DOHH2 (cell line): Measurements from ENCODE around the gene PARP15.

Source experiments
- EZH2phosphoT487 ChIP-seq: fragments of 200-600 bp; sonication (generic); IDR thresholded peaks from 2 replicates; pipeline ENCODE4 v1.6.1; 2017; ENCODE audit warnings: borderline replicate concordance, mild to moderate bottlenecking, antibody characterized with exemption, low read length, moderate library complexity, mixed read lengths
- TF ChIP-seq, protein P1 (sequence below): fragments of 200-600 bp; sonication (generic); IDR thresholded peaks from one replicate; pipeline ENCODE4 v1.5.1; 2014; ENCODE audit warnings: antibody characterized with exemption, mild to moderate bottlenecking, low read depth, low read length; ENCODE audit not compliant: poor library complexity, severe bottlenecking

DNA sequence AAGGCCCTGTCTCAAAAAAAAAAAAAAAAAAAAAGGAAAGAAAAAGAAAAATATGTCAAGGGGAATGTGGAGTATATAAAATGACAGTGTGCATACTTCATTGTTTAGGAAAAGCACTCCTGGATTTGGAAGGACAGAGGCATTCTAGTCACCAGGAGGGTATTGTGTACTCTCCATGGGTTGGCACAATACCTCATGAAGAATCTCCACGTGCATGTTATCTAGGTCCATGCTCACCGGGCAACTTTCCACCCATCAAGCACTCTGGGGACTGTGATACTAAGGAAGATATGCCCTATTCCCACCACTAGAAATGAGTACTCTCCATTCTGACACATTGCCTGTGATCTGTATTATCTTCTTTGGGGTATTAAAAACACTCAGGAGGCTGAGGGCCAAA lies 47.3 kb upstream of the PARP15 start:
- TF ChIP-seq, protein P1, sequence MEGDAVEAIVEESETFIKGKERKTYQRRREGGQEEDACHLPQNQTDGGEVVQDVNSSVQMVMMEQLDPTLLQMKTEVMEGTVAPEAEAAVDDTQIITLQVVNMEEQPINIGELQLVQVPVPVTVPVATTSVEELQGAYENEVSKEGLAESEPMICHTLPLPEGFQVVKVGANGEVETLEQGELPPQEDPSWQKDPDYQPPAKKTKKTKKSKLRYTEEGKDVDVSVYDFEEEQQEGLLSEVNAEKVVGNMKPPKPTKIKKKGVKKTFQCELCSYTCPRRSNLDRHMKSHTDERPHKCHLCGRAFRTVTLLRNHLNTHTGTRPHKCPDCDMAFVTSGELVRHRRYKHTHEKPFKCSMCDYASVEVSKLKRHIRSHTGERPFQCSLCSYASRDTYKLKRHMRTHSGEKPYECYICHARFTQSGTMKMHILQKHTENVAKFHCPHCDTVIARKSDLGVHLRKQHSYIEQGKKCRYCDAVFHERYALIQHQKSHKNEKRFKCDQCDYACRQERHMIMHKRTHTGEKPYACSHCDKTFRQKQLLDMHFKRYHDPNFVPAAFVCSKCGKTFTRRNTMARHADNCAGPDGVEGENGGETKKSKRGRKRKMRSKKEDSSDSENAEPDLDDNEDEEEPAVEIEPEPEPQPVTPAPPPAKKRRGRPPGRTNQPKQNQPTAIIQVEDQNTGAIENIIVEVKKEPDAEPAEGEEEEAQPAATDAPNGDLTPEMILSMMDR = no peak
- no peak for TF ChIP-seq EZH2phosphoT487
